ENCODE data around the gene OAS1. TPM values are rescaled to one million over a fixed set of nuclear protein-coding genes. Genes with fewer than 3 reads are reported as not detected.

The OAS1 gene
- total RNA-seq, 4 donors from 2014 or later, result 3.8 to 19.8 (median 7.4) TPM

DNA sequence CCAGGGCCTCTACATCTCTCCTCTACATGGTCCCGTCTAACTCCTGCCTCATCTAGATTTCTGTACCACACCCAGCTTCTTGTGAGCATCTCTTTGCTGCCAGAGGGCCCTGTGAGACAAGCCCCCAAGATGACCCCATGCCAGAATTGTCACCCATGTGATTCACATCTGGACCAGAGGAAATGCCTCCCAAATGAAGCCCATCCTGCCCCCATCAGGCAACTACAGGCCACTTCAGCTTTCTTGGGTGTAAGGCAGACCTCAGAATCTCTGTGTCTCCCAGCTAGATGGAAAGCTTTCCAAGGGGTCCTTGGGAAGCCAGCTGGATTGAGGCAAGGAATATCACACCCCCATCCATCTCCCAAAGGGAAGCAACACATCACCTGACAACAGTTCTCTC is 22.2 kb downstream of the OAS1 start:
- Histone ChIP-seq H3K9me3 (no peaks in the 10 kb centered on the region), H3K4me1 (no peaks in the 10 kb centered on the region), H3K36me3 (no peaks in the 10 kb centered on the region), H3K4me3 (no peak overlapping the region), H3K27me3 (no peaks in the 10 kb centered on the region), H3K27ac (no peak overlapping the region)
- intact Hi-C loops (cut with DNase I; ENCODE audit: low total_unique reads), result no loop called here
- DNase-seq, result no peak
- TF ChIP-seq, protein P1, sequence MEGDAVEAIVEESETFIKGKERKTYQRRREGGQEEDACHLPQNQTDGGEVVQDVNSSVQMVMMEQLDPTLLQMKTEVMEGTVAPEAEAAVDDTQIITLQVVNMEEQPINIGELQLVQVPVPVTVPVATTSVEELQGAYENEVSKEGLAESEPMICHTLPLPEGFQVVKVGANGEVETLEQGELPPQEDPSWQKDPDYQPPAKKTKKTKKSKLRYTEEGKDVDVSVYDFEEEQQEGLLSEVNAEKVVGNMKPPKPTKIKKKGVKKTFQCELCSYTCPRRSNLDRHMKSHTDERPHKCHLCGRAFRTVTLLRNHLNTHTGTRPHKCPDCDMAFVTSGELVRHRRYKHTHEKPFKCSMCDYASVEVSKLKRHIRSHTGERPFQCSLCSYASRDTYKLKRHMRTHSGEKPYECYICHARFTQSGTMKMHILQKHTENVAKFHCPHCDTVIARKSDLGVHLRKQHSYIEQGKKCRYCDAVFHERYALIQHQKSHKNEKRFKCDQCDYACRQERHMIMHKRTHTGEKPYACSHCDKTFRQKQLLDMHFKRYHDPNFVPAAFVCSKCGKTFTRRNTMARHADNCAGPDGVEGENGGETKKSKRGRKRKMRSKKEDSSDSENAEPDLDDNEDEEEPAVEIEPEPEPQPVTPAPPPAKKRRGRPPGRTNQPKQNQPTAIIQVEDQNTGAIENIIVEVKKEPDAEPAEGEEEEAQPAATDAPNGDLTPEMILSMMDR (IDR thresholded peaks at IDR 0.05), result no peak
- TF ChIP-seq POLR2A (IDR thresholded peaks at IDR 0.05), result no peak

- no peak for DNase-seq
- no peak overlapping the region for H3K4me3 ChIP-seq
- H3K9me3 ChIP-seq, result no peaks in the 10 kb centered on the region
- no peak overlapping the region for H3K27ac ChIP-seq
- no peaks in the 10 kb centered on the region for H3K36me3 ChIP-seq
- no peaks in the 10 kb centered on the region for H3K27me3 ChIP-seq
- TF ChIP-seq, protein P1 (IDR thresholded peaks at IDR 0.05), result no peak
- no peak for TF ChIP-seq POLR2A (IDR thresholded peaks at IDR 0.05)
- intact Hi-C loops (cut with DNase I; ENCODE audit: low total_unique reads), result no loop called here
- no peaks in the 10 kb centered on the region for H3K4me1 ChIP-seq
These were observed 23.0 kb downstream of the OAS1 start for GRCh38 chr12:112929715-112930114.

DNA sequence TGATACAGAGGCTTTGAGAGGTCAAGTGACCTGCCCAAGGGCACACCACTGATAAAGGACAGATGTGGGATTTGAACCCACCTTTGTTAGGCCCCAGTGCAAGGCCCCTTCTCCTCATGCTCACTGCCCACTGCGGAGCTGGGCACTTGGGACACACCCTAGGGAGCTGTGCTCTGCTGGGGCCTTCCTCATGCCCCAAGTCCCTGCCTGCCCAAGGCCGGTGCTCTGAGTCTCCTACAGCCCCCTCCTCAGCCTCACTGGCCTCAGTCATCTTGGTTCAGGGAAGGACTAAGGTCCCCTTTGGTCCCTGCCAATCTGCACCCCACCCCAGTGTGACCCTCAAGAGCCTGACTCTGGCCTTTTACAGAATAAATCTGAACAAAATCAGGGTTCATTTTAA is 23.6 kb downstream of the OAS1 start:
- Histone ChIP-seq H3K27ac (no peak overlapping the region), H3K4me3 (no peak overlapping the region), H3K36me3 (no peaks in the 10 kb centered on the region), H3K4me1 (no peaks in the 10 kb centered on the region), H3K9me3 (no peaks in the 10 kb centered on the region), H3K27me3 (no peaks in the 10 kb centered on the region)
- intact Hi-C loops (cut with DNase I; ENCODE audit: low total_unique reads), result no loop called here
- TF ChIP-seq POLR2A (IDR thresholded peaks at IDR 0.05), result no peak
- TF ChIP-seq, protein P1 (IDR thresholded peaks at IDR 0.05), result no peak
- no peak for DNase-seq

DNA sequence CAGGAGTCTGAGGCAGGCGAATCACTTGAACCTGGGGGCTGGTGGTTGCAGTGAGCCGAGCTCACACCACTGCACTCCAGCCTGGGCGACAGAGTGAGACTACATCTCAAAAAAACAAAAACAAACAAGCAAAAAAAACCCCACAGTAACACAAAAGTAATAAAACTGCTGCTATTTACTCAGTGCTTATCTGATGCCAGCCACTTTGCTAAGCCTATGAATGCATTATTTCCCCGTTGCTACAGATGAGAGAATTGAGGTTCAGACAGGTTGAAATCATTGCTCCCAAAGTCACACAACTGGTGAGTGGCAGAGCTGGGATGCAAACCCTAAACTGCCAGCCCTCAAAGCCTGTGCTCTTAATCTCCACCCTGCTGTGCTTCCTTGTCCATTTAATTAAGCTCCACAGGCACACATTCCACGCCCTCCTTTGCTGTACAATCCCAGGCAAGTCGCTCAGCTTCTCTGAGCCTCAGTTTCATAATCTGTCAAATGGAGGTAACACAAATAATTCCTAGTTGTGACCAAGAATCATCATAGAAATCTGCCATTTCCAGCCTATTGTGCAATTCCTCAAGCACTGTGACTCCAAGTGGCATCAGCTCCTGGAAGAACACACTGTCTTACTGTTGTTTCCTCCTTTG is 25.8 kb downstream of the OAS1 start:
- no peaks in the 10 kb centered on the region for H3K27me3 ChIP-seq

DNA sequence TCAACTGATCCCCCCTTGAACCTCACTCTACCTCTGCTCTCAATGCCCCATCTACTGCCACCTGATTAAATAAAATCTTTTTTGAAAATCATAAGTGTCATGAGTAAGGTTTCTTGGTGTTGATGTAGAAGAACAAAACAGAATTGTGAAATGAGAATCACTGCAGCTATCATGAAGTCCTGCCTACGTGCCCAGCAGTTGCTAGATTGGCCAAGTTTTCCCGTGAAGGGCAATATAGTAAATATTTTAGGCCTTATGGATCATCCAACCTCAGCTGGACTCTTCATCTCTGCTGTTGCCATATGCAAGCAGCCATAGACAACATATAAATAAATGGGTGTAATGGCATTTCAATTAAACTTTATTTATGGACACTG is 26.4 kb downstream of the OAS1 start:
- Histone ChIP-seq H3K36me3 (no peaks in the 10 kb centered on the region), H3K9me3 (no peaks in the 10 kb centered on the region), H3K27me3 (no peaks in the 10 kb centered on the region), H3K4me3 (no peak overlapping the region), H3K4me1 (no peaks in the 10 kb centered on the region), H3K27ac (no peak overlapping the region)
- intact Hi-C loops (cut with DNase I; ENCODE audit: low total_unique reads), result no loop called here
- no peak for DNase-seq
- TF ChIP-seq POLR2A (IDR thresholded peaks at IDR 0.05), result no peak
- TF ChIP-seq, protein P1 (IDR thresholded peaks at IDR 0.05), result no peak

More for the DNA sequence above, 25.8 kb downstream of the OAS1 start:
- H3K27ac ChIP-seq, result no peak overlapping the region
- intact Hi-C loops (cut with DNase I; ENCODE audit: low total_unique reads), result no loop called here
- H3K4me3 ChIP-seq, result no peak overlapping the region
- TF ChIP-seq, protein P1 (IDR thresholded peaks at IDR 0.05), result no peak
- TF ChIP-seq POLR2A (IDR thresholded peaks at IDR 0.05), result no peak
- H3K9me3 ChIP-seq, result no peaks in the 10 kb centered on the region
- no peaks in the 10 kb centered on the region for H3K4me1 ChIP-seq
- H3K36me3 ChIP-seq, result no peaks in the 10 kb centered on the region
- no peak for DNase-seq

Measured in uterus (tissue), 4 donors.